IPS-18c (cell line): ENCODE data around the gene BMP2K.
A peak's percentile ranks its signal among the peaks of the same experiment; 100 is the strongest.

Experiments
- H3K4me3 ChIP-seq: 2 replicates; pipeline ENCODE4 v1.7.0; 2013; ENCODE audit warnings: low read depth, mild to moderate bottlenecking, low read length, moderate library complexity; ENCODE audit not compliant: insufficient read depth
- H3K9me3 ChIP-seq: one replicate; pipeline ENCODE4 v1.6.1; 2013; ENCODE audit warnings: mild to moderate bottlenecking, low read length, moderate library complexity; ENCODE audit not compliant: control insufficient read depth, insufficient read depth

The BMP2K gene

DNA sequence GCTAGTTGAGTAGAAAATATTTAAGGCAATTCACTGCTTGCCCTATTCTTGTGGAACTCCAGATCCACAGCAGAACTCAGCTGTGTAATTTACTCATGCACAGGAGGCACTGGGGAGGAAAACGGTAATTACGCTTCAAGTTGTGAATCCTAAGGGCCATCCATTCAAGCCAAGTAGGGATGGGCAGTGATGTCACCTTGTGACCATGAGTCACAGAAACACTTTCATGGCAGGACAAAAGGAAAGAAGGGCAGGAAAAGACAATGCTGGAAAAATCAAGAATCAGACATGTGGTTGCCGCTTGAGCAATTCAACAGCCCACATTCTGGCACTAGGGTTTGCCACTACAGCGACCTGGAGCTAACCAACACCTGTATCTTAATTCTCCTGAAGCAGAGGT, 161.7 kb downstream of the BMP2K start:
- Histone ChIP-seq H3K9me3 (no peaks in the 10 kb centered on the region), H3K4me3 (0 out of 2 replicates have a peak overlapping the region, but pooled peaks have one; percentile 90)

DNA sequence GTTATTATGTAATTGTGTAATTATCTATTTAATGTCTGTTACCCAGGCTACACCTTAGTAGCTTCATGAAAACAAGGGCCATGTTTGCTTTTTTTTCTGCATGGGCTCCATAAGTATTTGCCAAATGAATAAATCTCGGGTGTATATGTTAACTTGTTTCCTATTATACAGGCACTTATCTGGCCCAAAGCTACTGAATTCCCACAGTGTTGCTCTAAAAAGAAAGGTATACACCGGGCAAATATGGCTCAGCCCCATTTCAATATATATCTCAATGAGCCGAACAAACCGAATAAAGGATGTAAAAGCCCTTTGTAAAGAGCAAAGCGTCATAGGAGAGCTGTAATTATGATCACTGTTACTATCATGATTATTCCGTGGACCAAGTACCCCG, 162.3 kb downstream of the BMP2K start:
- H3K9me3 ChIP-seq: no peaks in the 10 kb centered on the region
- peak overlapping the region; percentile 90 for H3K4me3 ChIP-seq

DNA sequence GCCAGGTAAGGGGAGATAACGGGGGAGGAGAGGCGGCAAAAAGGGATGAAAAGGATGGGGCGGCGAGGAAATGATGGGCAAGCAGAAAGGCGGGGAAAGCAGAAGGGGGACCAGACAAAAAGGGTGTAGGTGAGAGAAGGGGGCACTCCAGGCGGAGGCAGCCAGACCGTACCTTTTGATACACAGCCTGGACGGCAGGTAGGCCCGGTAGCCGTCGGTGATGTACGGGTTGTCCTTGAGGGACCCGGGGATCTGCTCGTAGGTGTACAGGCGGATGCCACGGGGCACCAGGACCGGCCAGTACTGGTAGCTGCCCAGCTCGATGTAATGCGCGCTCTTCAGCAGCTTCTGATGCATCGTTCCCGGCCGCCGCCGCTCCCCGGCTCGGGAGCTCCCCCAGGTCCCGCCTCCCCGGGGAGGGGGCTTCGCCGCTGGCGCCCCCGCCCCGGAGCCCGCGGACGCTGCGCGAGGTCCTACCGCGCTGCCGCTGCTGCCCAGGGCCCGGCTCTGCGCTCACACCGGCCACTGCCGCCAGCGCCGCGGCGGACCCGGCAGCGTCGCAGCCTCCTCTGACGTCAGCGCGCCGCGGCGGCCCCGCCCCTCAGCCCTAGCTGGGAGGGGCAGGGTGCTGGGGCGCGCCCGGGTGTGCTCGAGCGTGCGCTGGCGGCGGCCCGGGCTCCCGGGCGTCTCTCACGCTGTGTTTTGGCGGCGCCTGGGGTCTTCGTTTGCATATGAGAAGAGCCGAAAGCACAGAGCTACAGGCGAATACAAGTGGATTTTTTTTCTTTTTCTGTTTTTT, 162.9 kb downstream of the BMP2K start, which contains the start of gene PAQR3:
Gene PAQR3, minus strand, starts transcription at position 571 of the 799 bp plus-strand sequence. Its CDS starts 214 bp downstream, at position 357.
- Histone ChIP-seq H3K9me3 (no peaks in the 10 kb centered on the region), H3K4me3 (peak within 1 kb of the TSS; percentile 90)

DNA sequence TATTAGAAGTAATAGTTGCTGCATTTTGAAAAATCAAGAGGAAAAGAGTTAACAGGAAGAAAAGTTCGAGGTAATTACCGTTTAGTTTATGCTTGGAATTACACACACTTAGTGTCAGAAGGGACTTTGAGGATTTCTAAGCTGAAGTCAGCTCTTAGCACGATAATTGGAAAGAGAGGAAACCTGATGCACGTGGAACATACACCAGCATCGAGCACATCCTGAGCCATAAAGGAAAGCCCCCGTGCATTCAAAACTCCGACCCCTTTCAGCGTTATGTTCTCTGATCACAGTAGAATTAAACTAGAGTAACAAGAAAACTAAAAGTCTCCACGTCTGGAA, 163.5 kb downstream of the BMP2K start:
- H3K4me3 ChIP-seq: peak overlapping the region; percentile 25; the same call in 1 of the 2 replicates
- no peaks in the 10 kb centered on the region for H3K9me3 ChIP-seq

DNA sequence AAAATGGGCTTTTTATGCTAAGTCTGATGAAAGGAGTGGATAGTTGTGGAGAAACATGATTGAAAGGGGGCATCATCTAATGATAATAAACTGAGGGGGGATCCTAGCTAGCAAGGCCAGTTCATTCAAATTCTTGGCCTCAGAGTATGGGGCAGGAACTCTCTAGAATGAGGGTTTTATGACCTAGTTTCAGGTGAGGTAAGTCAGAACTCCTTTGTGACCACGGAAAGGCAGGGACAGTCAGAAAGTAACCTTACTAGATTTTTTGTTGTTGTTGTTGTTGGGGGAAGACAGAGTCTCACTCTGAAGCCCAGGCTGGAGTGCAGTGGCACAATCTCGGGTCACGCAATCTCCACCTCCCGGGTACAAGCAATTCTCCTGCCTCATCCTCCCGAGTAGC, 164.6 kb downstream of the BMP2K start:
- Histone ChIP-seq H3K4me3 (no peak overlapping the region), H3K9me3 (no peaks in the 10 kb centered on the region)

DNA sequence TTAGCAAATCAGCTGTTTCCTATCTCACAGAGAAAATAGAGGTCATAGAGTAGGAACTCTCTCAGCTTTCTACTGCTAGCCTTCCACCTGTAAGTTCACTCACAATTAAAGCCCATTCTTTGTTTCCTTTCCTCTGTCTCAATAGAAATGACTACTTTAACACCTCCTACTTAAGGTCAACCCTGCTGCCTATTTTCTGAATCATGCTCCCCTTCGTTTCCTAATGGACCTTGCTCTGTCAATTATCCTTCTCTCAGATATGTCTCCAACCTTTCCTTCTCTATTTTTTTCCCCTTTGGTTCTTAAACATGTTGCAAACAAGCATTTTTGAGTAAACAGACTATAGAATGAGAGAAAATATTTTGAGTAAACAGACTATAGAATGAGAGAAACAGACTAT, 168.2 kb downstream of the BMP2K start:
- H3K4me3 ChIP-seq: no peak overlapping the region

DNA sequence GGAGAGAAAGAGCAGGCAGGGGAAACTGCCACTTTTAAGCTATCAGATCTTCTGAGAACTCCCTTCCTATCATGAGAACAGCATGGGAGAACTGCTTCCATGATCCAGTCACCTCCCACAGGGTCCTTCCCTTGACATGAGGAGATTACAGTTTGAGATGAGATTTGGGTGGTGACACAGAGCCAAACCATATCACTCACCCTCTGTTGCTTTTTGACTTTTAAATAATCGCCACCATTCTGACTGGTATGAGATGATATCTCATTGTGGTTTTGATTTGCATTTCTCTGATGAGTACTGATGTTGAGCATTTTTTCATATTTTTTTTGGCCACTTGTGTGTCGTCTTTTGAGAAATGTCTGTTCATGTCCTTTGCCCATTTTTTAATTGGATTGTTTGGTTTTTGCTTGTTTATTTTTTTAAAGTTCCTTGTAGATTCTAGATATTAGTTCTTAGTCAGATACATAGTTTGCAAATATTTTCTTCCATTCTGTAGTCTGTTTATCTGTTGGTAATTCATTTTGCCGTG, 169.6 kb downstream of the BMP2K start:
- no peaks in the 10 kb centered on the region for H3K9me3 ChIP-seq
- no peak overlapping the region for H3K4me3 ChIP-seq

More for the DNA sequence above, 168.2 kb downstream of the BMP2K start:
- no peaks in the 10 kb centered on the region for H3K9me3 ChIP-seq

DNA sequence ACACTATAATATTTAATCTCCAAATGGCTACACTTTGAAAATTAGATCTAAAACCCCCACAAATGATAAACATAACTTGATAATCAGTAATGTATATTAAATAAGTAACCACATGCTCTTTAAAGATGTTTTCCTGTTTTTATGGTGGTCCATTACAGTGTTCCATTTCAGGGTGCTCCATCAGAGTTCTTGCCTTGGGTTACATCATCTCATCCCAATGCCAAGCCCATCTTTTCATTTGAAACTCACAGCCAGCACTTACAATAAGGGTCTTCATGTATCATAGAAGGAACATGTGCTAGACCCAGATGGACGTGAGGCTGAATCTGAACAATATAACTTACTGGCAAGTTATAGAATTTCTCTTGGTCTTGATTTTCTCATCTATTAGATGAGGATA, 173.6 kb downstream of the BMP2K start:
- Histone ChIP-seq H3K9me3 (no peaks in the 10 kb centered on the region), H3K4me3 (no peak overlapping the region)

DNA sequence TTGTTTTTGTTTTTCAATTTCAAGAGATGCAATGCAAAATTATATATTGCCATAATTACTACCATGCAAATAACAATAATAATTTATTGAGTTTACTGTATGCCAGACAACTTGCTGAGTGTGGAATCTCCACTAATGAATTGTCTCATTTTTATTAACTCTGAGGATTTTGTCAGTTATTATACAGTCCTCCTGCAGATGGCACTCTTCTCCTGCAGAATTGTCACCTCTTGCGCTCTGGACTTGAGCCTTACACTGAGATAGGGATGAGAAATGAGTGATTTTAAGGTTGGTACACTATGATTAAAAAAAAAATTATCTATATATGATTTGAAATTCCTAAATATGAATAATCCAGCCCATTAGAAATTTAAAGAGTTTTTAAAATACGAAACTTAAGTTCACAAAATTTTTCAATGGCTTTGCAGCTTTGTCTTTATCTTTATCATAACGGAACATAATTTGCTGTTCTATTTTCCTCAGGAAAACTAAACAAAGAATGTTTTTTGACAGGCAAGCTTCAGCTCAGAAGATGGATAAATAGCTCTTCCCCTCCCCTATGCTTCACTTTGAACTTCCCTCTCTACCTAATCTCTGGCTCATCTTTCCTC, 175.8 kb downstream of the BMP2K start:
- H3K9me3 ChIP-seq: no peaks in the 10 kb centered on the region
- no peak overlapping the region for H3K4me3 ChIP-seq

DNA sequence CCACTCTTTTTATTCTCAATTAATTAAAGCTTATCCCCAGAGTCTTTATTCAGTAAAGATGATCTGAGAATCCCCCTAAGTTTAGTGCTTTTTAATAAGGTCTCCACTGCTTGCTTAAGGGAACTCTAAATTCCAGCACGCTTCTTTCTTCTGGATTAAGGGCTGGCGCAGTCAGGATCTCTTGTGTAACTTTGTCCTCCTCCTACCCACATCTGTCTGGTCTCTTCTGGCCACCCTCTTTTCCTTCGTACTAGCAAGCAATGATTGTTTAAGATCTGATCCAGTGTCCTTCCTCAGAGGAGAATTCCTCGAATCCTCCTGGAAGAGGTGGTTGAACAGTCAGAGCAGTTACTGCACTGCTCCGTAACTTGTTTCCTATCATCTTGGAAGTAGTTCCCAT, 177.1 kb downstream of the BMP2K start:
- H3K9me3 ChIP-seq: no peaks in the 10 kb centered on the region
- H3K4me3 ChIP-seq: no peak overlapping the region

DNA sequence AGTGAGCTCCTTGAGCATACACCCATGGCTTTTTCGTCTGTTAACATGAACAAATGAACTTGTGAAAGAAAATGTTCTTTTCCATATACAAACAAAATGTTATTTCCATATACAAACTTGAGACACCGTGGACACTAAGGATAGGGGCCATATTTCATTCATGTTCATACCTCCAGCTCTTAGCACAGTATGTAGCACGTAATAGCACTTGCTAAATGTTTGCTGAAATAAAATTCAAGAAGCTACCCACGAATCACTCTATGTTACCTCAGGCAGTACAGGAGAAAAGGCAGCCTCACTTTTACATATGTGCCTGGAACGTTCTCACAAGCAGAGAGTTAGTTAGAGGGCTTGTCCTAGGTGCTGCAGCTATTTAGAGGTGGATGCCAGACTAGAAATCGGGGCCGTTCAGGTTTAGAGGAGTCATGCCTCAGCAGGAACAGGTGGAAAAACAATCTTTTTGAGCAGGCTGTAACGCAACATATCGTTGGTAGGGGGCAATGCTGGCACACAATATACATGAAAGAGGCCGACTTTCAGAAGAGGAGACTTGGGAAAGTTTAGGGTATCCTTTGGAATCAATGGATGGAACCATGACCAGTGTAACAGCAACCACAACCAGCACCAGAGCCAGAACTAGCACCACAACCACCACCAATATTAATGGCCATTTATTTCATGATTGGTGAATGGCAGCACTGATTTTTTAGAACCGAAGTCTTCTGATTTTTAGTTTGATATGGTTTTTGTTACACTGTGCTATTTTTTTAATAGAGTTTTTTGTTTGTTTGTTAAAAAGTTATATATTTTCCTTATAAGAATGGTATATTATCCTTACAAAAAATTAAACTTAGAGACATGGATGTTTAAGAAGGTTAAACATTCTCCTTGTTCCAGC, 177.9 kb downstream of the BMP2K start:
- H3K9me3 ChIP-seq: no peaks in the 10 kb centered on the region

DNA sequence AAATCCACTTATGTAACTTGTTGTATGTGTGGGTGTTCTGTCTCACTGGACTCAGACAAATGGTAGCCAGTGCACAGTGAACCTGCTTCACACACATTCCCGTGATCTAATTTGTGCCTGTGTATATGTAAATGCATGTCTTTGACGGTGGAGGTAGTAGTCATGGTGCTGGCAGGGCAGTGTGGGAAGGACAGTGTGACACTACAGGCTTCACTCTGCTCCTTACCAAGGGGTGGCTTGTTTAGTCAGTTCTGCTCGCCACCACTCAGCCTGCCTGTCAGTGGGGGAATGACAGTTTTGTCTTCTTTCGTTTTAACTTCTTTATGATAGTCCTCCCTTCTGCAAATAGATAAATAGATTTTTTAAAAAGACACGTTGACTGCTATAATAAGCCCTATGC, 180.8 kb downstream of the BMP2K start:
- Histone ChIP-seq H3K9me3 (no peaks in the 10 kb centered on the region), H3K4me3 (no peak overlapping the region)

More for the DNA sequence above, 177.9 kb downstream of the BMP2K start:
- H3K4me3 ChIP-seq: no peak overlapping the region

DNA sequence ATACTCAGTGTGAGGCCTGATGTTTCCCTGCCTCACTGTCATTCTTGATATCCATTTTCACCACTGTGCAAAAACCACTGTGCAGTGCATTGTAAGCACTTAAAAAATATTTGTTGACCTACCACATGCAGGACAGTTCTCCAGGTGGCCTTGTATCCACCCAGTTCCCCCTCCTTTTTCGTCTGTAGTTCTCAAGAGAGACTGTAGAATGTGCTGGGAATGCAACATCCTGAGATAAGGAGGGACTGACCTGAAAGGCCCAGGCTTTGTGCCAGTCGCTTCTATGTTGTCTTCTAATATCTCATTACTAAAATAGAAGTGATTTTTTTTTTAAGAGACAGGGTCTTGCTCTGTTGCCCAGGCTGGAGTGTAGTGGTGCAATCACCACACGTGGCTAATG, 184.8 kb downstream of the BMP2K start:
- no peak overlapping the region for H3K4me3 ChIP-seq
- no peaks in the 10 kb centered on the region for H3K9me3 ChIP-seq
